Neural progenitor cell (in vitro differentiated cells): ENCODE measurements around the gene MR1. TPM values are rescaled to one million over a fixed set of nuclear protein-coding genes. Genes with fewer than 3 reads are reported as not detected.

Source experiments
- DNase-seq: peaks from one replicate; pipeline ENCODE4 v3.0.0-alpha.2; 2016; ENCODE audit warnings: low spot score
- H2AFZ ChIP-seq: fragments of 200-600 bp; sonication (generic); replicated peaks from 2 replicates; pipeline ENCODE4 v1.6.1; 2016; ENCODE audit warnings: antibody characterized with exemption
- H3F3A ChIP-seq: fragments of 200-600 bp; sonication (generic); 2 replicates; pipeline ENCODE4 v1.6.1; 2016; ENCODE audit warnings: antibody characterized with exemption, low read depth
- H3K27ac ChIP-seq: fragments of 200-600 bp; sonication (generic); 2 replicates; pipeline ENCODE4 v1.5.1; 2016; ENCODE audit warnings: mild to moderate bottlenecking
- H3K27me3 ChIP-seq: fragments of 200-600 bp; sonication (generic); 2 replicates; pipeline ENCODE4 v1.6.1; 2016; ENCODE audit warnings: mild to moderate bottlenecking, moderate library complexity
- H3K36me3 ChIP-seq: fragments of 200-600 bp; sonication (generic); 2 replicates; pipeline ENCODE4 v1.5.1; 2016
- H3K4me1 ChIP-seq: fragments of 200-600 bp; sonication (generic); 2 replicates; pipeline ENCODE4 v1.6.1; 2016; ENCODE audit warnings: mixed run types
- H3K4me2 ChIP-seq: fragments of 200-600 bp; sonication (generic); 2 replicates; pipeline ENCODE4 v1.6.1; 2016
- H3K4me3 ChIP-seq: fragments of 200-600 bp; sonication (generic); 2 replicates; pipeline ENCODE4 v1.5.1; 2016
- H3K79me2 ChIP-seq: fragments of 200-600 bp; sonication (generic); 2 replicates; pipeline ENCODE4 v1.6.1; 2016; ENCODE audit warnings: low read depth
- H3K9ac ChIP-seq: fragments of 200-600 bp; sonication (generic); 2 replicates; pipeline ENCODE4 v1.6.1; 2016
- H3K9me3 ChIP-seq: fragments of 200-600 bp; sonication (generic); 2 replicates; pipeline ENCODE4 v1.5.1; 2016; ENCODE audit warnings: low read depth
- H4K20me1 ChIP-seq: fragments of 200-600 bp; sonication (generic); 2 replicates; pipeline ENCODE4 v1.6.1; 2016; ENCODE audit warnings: low read depth
- H3K27ac Mint-ChIP-seq: 3 replicates; pipeline ENCODE4 v1.8.0; 2021; ENCODE audit warnings: mixed read lengths
- H3K27me3 Mint-ChIP-seq: 2 replicates; pipeline ENCODE4 v1.8.0; 2022; ENCODE audit warnings: low read depth, mild to moderate bottlenecking, inconsistent platforms, moderate library complexity, mixed read lengths; ENCODE audit not compliant: insufficient read depth
- H3K36me3 Mint-ChIP-seq: 3 replicates; pipeline ENCODE4 v1.8.0; 2021; ENCODE audit warnings: mixed read lengths
- H3K4me1 Mint-ChIP-seq: 3 replicates; pipeline ENCODE4 v1.8.0; 2021; ENCODE audit warnings: mixed read lengths
- H3K4me3 Mint-ChIP-seq: 3 replicates; pipeline ENCODE4 v1.8.0; 2021; ENCODE audit warnings: mild to moderate bottlenecking, moderate library complexity, mixed read lengths
- H3K9me3 Mint-ChIP-seq: 3 replicates; pipeline ENCODE4 v1.8.0; 2020; ENCODE audit warnings: mixed read lengths
- CTCF ChIP-seq: fragments of 200-600 bp; sonication (generic); IDR thresholded peaks from 2 replicates; pipeline ENCODE4 v1.5.1; 2017; ENCODE audit warnings: antibody characterized with exemption, mild to moderate bottlenecking
- EZH2 ChIP-seq: fragments of 200-600 bp; sonication (generic); IDR thresholded peaks from 2 replicates; pipeline ENCODE4 v1.6.1; 2017; ENCODE audit warnings: antibody characterized with exemption, mild to moderate bottlenecking, moderate library complexity
- EZH2phosphoT487 ChIP-seq: fragments of 200-600 bp; sonication (generic); IDR thresholded peaks from 2 replicates; pipeline ENCODE4 v1.6.1; 2017; ENCODE audit warnings: antibody characterized with exemption
- total RNA-seq: library from RNA; depleted of rRNA; stranded (reverse); fragments of >200 nt; gene quantifications from 2 replicates; pipeline ENCODE4 v1.2.3, GENCODE V29; 2015; ENCODE audit warnings: low replicate concordance

The MR1 gene
- total RNA-seq, 1 donor from 2014 or later: not detected

GRCh38 chr1:181077576-181078242, 43.9 kb downstream of the MR1 start:
- no peak overlapping the region for H3K27ac ChIP-seq
- no peak for DNase-seq

DNA sequence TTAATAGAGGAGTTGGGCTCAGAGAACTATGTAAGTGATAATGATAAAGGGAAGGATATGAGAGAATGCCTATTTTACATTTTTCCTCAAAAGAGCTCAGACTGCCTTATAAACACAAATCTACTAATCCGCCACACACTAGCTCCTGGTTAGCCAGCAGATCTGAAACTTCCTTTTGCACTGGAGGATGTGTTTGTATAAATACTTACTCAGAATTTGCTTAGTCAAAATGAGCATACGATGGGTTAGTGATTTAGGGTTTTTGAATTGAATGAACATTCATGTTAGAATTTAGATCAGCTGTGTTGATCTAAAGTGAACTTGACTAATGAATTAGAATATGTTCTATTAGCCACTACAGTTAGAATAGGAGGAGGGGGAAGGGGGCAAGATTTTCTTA, 45.6 kb downstream of the MR1 start:
- Histone ChIP-seq H3K4me1 (peaks cover 34% of the 10 kb centered on the region), H4K20me1 (no peaks in the 10 kb centered on the region), H3K27ac (no peak overlapping the region), H3K27me3 (no peaks in the 10 kb centered on the region), H2AFZ (no peak overlapping the region), H3F3A (peaks cover 22% of the 10 kb centered on the region), H3K9me3 (no peaks in the 10 kb centered on the region), H3K9ac (no peak overlapping the region), H3K4me3 (no peak overlapping the region), H3K4me2 (no peak overlapping the region), H3K36me3 (no peaks in the 10 kb centered on the region), H3K79me2 (no peaks in the 10 kb centered on the region)
- H3K27me3 Mint-ChIP-seq: peaks cover 5% of the 10 kb centered on the region
- H3K27ac Mint-ChIP-seq: no peak overlapping the region
- H3K4me1 Mint-ChIP-seq: peaks cover 35% of the 10 kb centered on the region
- no peak for DNase-seq
- no peaks in the 10 kb centered on the region for H3K9me3 Mint-ChIP-seq
- TF ChIP-seq EZH2phosphoT487: no peak
- no peak for TF ChIP-seq EZH2
- H3K36me3 Mint-ChIP-seq: no peaks in the 10 kb centered on the region
- H3K4me3 Mint-ChIP-seq: no peak overlapping the region

More at GRCh38 chr1:181077576-181078242, 43.9 kb downstream of the MR1 start:
- no peak for TF ChIP-seq EZH2
- TF ChIP-seq CTCF: no peak
- no peak for TF ChIP-seq EZH2phosphoT487
- H3K4me1 Mint-ChIP-seq: peaks cover 29% of the 10 kb centered on the region
- Histone ChIP-seq H3F3A (peaks cover 22% of the 10 kb centered on the region), H3K27me3 (no peaks in the 10 kb centered on the region), H2AFZ (peak overlapping the region; percentile 90), H3K36me3 (no peaks in the 10 kb centered on the region), H4K20me1 (no peaks in the 10 kb centered on the region), H3K4me2 (no peak overlapping the region), H3K4me3 (no peak overlapping the region), H3K9me3 (no peaks in the 10 kb centered on the region), H3K4me1 (peaks cover 34% of the 10 kb centered on the region), H3K9ac (no peak overlapping the region), H3K79me2 (no peaks in the 10 kb centered on the region)
- H3K36me3 Mint-ChIP-seq: no peaks in the 10 kb centered on the region
- no peak overlapping the region for H3K27ac Mint-ChIP-seq
- H3K4me3 Mint-ChIP-seq: peak overlapping the region; percentile 14
- no peaks in the 10 kb centered on the region for H3K9me3 Mint-ChIP-seq
- H3K27me3 Mint-ChIP-seq: peaks cover 3% of the 10 kb centered on the region

DNA sequence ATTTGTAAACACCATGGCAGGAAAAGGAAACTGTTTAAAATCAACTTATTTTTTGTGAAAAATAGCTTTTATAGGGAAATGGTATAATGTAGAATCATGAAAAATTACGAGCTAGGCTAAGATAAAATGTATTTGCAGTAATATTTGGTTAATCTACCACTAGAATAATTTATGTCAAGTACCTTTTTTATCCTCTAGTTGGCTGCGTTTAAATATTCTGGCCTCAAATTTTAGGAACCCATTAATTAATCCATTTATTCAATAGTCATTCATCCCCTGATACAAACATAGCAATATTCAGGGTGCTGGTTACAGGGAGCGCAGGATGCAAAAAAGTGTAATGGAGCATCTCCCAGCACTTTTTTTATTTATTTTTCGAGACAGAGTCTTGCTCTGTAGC, 46.1 kb downstream of the MR1 start:
- Histone ChIP-seq H4K20me1 (no peaks in the 10 kb centered on the region), H2AFZ (no peak overlapping the region), H3K9ac (no peak overlapping the region), H3K4me3 (no peak overlapping the region), H3K79me2 (no peaks in the 10 kb centered on the region), H3K27me3 (no peaks in the 10 kb centered on the region), H3K4me1 (peaks cover 34% of the 10 kb centered on the region), H3F3A (peaks cover 22% of the 10 kb centered on the region), H3K36me3 (no peaks in the 10 kb centered on the region), H3K4me2 (no peak overlapping the region), H3K27ac (no peak overlapping the region), H3K9me3 (no peaks in the 10 kb centered on the region)
- Mint-ChIP-seq H3K36me3 (no peaks in the 10 kb centered on the region), H3K27me3 (peaks cover 5% of the 10 kb centered on the region), H3K4me3 (no peak overlapping the region), H3K27ac (no peak overlapping the region), H3K4me1 (peaks cover 37% of the 10 kb centered on the region), H3K9me3 (no peaks in the 10 kb centered on the region)
- TF ChIP-seq EZH2phosphoT487 (no peak), CTCF (no peak), EZH2 (no peak)
- no peak for DNase-seq

DNA sequence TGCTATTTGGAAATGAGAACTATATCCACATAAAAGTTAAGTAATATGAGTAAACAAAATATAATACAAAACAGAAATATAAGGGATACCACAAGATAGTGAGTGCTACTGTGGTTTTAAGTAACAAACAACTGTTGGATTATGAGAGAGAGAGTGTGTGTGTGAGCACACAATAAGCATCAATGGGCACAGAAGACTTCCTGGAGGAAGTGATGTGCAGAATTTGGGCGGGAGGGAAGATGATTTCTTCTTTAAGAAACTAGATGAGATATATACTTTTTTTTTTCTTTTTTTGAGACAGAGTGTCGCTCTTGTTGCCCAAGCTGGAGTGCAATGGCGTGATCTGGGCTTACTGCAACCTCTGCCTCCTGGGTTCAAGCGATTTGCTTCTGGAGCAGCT, 46.8 kb downstream of the MR1 start:
- H2AFZ ChIP-seq: no peak overlapping the region
- H3F3A ChIP-seq: peaks cover 18% of the 10 kb centered on the region
- Mint-ChIP-seq H3K4me1 (peaks cover 37% of the 10 kb centered on the region), H3K36me3 (no peaks in the 10 kb centered on the region), H3K27me3 (peaks cover 5% of the 10 kb centered on the region), H3K4me3 (no peak overlapping the region), H3K9me3 (no peaks in the 10 kb centered on the region), H3K27ac (no peak overlapping the region)
- H4K20me1 ChIP-seq: no peaks in the 10 kb centered on the region
- H3K4me2 ChIP-seq: no peak overlapping the region
- H3K27me3 ChIP-seq: no peaks in the 10 kb centered on the region
- no peak for TF ChIP-seq EZH2
- TF ChIP-seq CTCF: no peak
- no peak for TF ChIP-seq EZH2phosphoT487
- no peaks in the 10 kb centered on the region for H3K36me3 ChIP-seq
- H3K9me3 ChIP-seq: no peaks in the 10 kb centered on the region
- H3K27ac ChIP-seq: no peak overlapping the region
- no peaks in the 10 kb centered on the region for H3K79me2 ChIP-seq
- H3K9ac ChIP-seq: no peak overlapping the region
- H3K4me1 ChIP-seq: peaks cover 29% of the 10 kb centered on the region
- DNase-seq: no peak
- H3K4me3 ChIP-seq: no peak overlapping the region
